ENCODE data around the gene UBE2E2. TPM values are rescaled to one million over a fixed set of nuclear protein-coding genes. Genes with fewer than 3 reads are reported as not detected.
A peak's percentile ranks its signal among the peaks of the same experiment; 100 is the strongest.

UBE2E2 gene
- total RNA-seq, 1 donor from 2014 or later, result 24.2 TPM

- Mint-ChIP-seq H3K4me3 (peak overlapping the region; percentile 9), H3K27ac (ENCODE audit: unreplicated experiment) (peak overlapping the region; percentile 4), H3K4me1 (peaks cover 6% of the 10 kb centered on the region), H3K36me3 (ENCODE audit: low read depth) (no peaks in the 10 kb centered on the region), H3K9me3 (peaks cover under 1% of the 10 kb centered on the region), H3K27me3 (ENCODE audit: low read depth) (no peaks in the 10 kb centered on the region)
- TF ChIP-seq CTCF (conservative IDR thresholded peaks at IDR 0.05), result no peak
- peak; percentile 1 for DNase-seq (ENCODE audit: low read depth, low spot score)
These were observed 334.0 kb downstream of the UBE2E2 start for GRCh38 chr3:23537101-23537551.

GRCh38 chr3:23539185-23539584 is 336.1 kb downstream of the UBE2E2 start:
- Mint-ChIP-seq H3K9me3 (peaks cover 2% of the 10 kb centered on the region), H3K27me3 (ENCODE audit: low read depth) (no peaks in the 10 kb centered on the region), H3K36me3 (ENCODE audit: low read depth) (no peaks in the 10 kb centered on the region), H3K4me3 (no peak overlapping the region), H3K4me1 (peaks cover 6% of the 10 kb centered on the region), H3K27ac (ENCODE audit: unreplicated experiment) (no peak overlapping the region)
- TF ChIP-seq CTCF (conservative IDR thresholded peaks at IDR 0.05), result no peak
- no peak for DNase-seq (ENCODE audit: low read depth, low spot score)

- Mint-ChIP-seq H3K4me3 (no peak overlapping the region), H3K4me1 (peaks cover 6% of the 10 kb centered on the region), H3K9me3 (peaks cover 7% of the 10 kb centered on the region), H3K27me3 (ENCODE audit: low read depth) (no peaks in the 10 kb centered on the region), H3K27ac (ENCODE audit: unreplicated experiment) (no peak overlapping the region), H3K36me3 (ENCODE audit: low read depth) (no peaks in the 10 kb centered on the region)
- no peak for DNase-seq (ENCODE audit: low read depth, low spot score)
- no peak for TF ChIP-seq CTCF (conservative IDR thresholded peaks at IDR 0.05)
These were observed 337.5 kb downstream of the UBE2E2 start for GRCh38 chr3:23540600-23540999.

GRCh38 chr3:23542079-23542478 is 339.0 kb downstream of the UBE2E2 start:
- Mint-ChIP-seq H3K27ac (ENCODE audit: unreplicated experiment) (no peak overlapping the region), H3K36me3 (ENCODE audit: low read depth) (no peaks in the 10 kb centered on the region)

GRCh38 chr3:23546181-23546580 is 343.1 kb downstream of the UBE2E2 start:
- Mint-ChIP-seq H3K4me1 (no peaks in the 10 kb centered on the region), H3K4me3 (no peak overlapping the region), H3K36me3 (ENCODE audit: low read depth) (no peaks in the 10 kb centered on the region), H3K27me3 (ENCODE audit: low read depth) (no peaks in the 10 kb centered on the region), H3K27ac (ENCODE audit: unreplicated experiment) (no peak overlapping the region), H3K9me3 (peaks cover 7% of the 10 kb centered on the region)
- DNase-seq (ENCODE audit: low read depth, low spot score), result no peak
- no peak for TF ChIP-seq CTCF (conservative IDR thresholded peaks at IDR 0.05)

More at GRCh38 chr3:23542079-23542478, 339.0 kb downstream of the UBE2E2 start:
- no peaks in the 10 kb centered on the region for H3K27me3 Mint-ChIP-seq (ENCODE audit: low read depth)
- DNase-seq (ENCODE audit: low read depth, low spot score), result no peak
- peaks cover 4% of the 10 kb centered on the region for H3K4me1 Mint-ChIP-seq
- H3K9me3 Mint-ChIP-seq, result peaks cover 7% of the 10 kb centered on the region
- TF ChIP-seq CTCF (conservative IDR thresholded peaks at IDR 0.05), result no peak
- no peak overlapping the region for H3K4me3 Mint-ChIP-seq

Data from neural crest cell (in vitro differentiated cells).